Raji (cell line): Measurements from ENCODE around the gene SSUH2.

Experiments used
- POLR2A ChIP-seq: IDR thresholded peaks from 2 replicates; pipeline ENCODE4 v1.6.1; 2011; ENCODE audit warnings: low read depth, low read length, control low read depth; ENCODE audit not compliant: insufficient read depth

SSUH2 gene

GRCh38 chr3:8644748-8645390, at the start of gene SSUH2:
Gene SSUH2, minus strand, starts transcription at chr3:8644798. Its CDS starts 40 bp downstream, at chr3:8644758.
- TF ChIP-seq POLR2A: no peak

GRCh38 chr3:8681349-8681748, 36.8 kb upstream of the SSUH2 start:
- TF ChIP-seq POLR2A: no peak

- no peak for TF ChIP-seq POLR2A
These were observed 34.2 kb upstream of the SSUH2 start for GRCh38 chr3:8678751-8679150.

- TF ChIP-seq POLR2A: no peak
These were observed 28.6 kb upstream of the SSUH2 start for GRCh38 chr3:8673083-8673737.

- TF ChIP-seq POLR2A: no peak
These were observed 24.4 kb upstream of the SSUH2 start for GRCh38 chr3:8669019-8669418.

- TF ChIP-seq POLR2A: no peak
These were observed 23.6 kb upstream of the SSUH2 start for GRCh38 chr3:8668216-8668615.

GRCh38 chr3:8667463-8668091, 23.0 kb upstream of the SSUH2 start:
- no peak for TF ChIP-seq POLR2A

GRCh38 chr3:8665407-8665896, 20.9 kb upstream of the SSUH2 start:
- TF ChIP-seq POLR2A: no peak

GRCh38 chr3:8663177-8664061, 18.8 kb upstream of the SSUH2 start:
- TF ChIP-seq POLR2A: no peak

- TF ChIP-seq POLR2A: no peak
These were observed 18.0 kb upstream of the SSUH2 start for GRCh38 chr3:8662594-8662993.

- TF ChIP-seq POLR2A: no peak
These were observed 15.8 kb upstream of the SSUH2 start for GRCh38 chr3:8660175-8661118.

- no peak for TF ChIP-seq POLR2A
These were observed 14.6 kb upstream of the SSUH2 start for GRCh38 chr3:8659242-8659641.

GRCh38 chr3:8658306-8659212, 14.0 kb upstream of the SSUH2 start:
- TF ChIP-seq POLR2A: peak; percentile 6; the same call in 1 of the 2 replicates
